Measurements from ENCODE around the gene MEMO1. TPM values are rescaled to one million over a fixed set of nuclear protein-coding genes. Genes with fewer than 3 reads are reported as not detected.

MEMO1 gene
- total and polyA plus RNA-seq, 4 experiments from 2014 or later, result 31.0 to 45.1 (median 42.3) TPM

GRCh38 chr2:31999438-31999837 is 11.4 kb downstream of the MEMO1 start:
- no peaks in the 10 kb centered on the region for H3K36me3 ChIP-seq (ENCODE audit: insufficient read depth, low read length)
- DNase-seq, result no peak
- peaks cover 40% of the 10 kb centered on the region for H3K4me1 ChIP-seq (ENCODE audit: insufficient read depth, low read length)
- ChIA-PET POLR2A (ENCODE audit: partially characterized antibody) (no interaction called here), CTCF (ENCODE audit: partially characterized antibody) (no interaction called here)
- Mint-ChIP-seq H3K4me1 (peaks cover 40 to 65% (median 52%) of the 10 kb centered on the region in 4 donors), H3K27ac (peak overlapping the region in 1 of 7 donors; percentile 9), H3K36me3 (peaks cover 3 to 4% of the 10 kb centered on the region in 2 donors), H3K9me3 (no peaks in the 10 kb centered on the region), H3K4me3 (peak overlapping the region in 1 of 8 donors; percentile 2), H3K27me3 (no peaks in the 10 kb centered on the region)
- H3K4me3 ChIP-seq (ENCODE audit: low read length in 2 of 2), result no peak overlapping the region
- no peaks in the 10 kb centered on the region for H3K9me3 ChIP-seq (ENCODE audit: control insufficient read depth in 1 of 2, low read length in 2 of 2)
- H3K27me3 ChIP-seq (ENCODE audit: insufficient read depth, low read length), result no peaks in the 10 kb centered on the region
- H3K27ac ChIP-seq (ENCODE audit: low read depth, low read length), result no peak overlapping the region
- intact Hi-C loops (cut with micrococcal nuclease), result no loop called here

GRCh38 chr2:31998731-31999383 is 12.0 kb downstream of the MEMO1 start:
- H3K27ac Mint-ChIP-seq, result peak overlapping the region in 5 of 7 donors; percentile 1 to 43 (median 21)
- ChIA-PET CTCF (ENCODE audit: partially characterized antibody) (no interaction called here), POLR2A (ENCODE audit: partially characterized antibody) (no interaction called here)
- H3K27ac ChIP-seq (ENCODE audit: low read depth, low read length), result no peak overlapping the region
- DNase-seq, result no peak
- H3K9me3 Mint-ChIP-seq, result no peaks in the 10 kb centered on the region
- peaks cover 3 to 4% of the 10 kb centered on the region in 2 donors for H3K36me3 Mint-ChIP-seq
- no peaks in the 10 kb centered on the region for H3K27me3 ChIP-seq (ENCODE audit: insufficient read depth, low read length)
- no peak overlapping the region for H3K4me3 ChIP-seq (ENCODE audit: low read length in 2 of 2)
- H3K4me1 Mint-ChIP-seq, result peaks cover 36 to 60% (median 47%) of the 10 kb centered on the region in 4 donors
- no peaks in the 10 kb centered on the region for H3K9me3 ChIP-seq (ENCODE audit: control insufficient read depth in 1 of 2, low read length in 2 of 2)
- intact Hi-C loops (cut with micrococcal nuclease), result no loop called here
- H3K27me3 Mint-ChIP-seq, result no peaks in the 10 kb centered on the region
- no peaks in the 10 kb centered on the region for H3K36me3 ChIP-seq (ENCODE audit: insufficient read depth, low read length)
- H3K4me1 ChIP-seq (ENCODE audit: insufficient read depth, low read length), result peaks cover 35% of the 10 kb centered on the region
- H3K4me3 Mint-ChIP-seq, result peak overlapping the region in 6 of 8 donors; percentile 7 to 54 (median 20)

- peaks cover 0 to 4% of the 10 kb centered on the region in 2 donors for H3K36me3 Mint-ChIP-seq
- POLR2A ChIA-PET (ENCODE audit: partially characterized antibody), result no interaction called here
- Histone ChIP-seq H3K4me3 (ENCODE audit: low read length in 2 of 2) (no peak overlapping the region), H3K9me3 (ENCODE audit: control insufficient read depth in 1 of 2, low read length in 2 of 2) (no peaks in the 10 kb centered on the region), H3K27me3 (ENCODE audit: insufficient read depth, low read length) (no peaks in the 10 kb centered on the region), H3K36me3 (ENCODE audit: insufficient read depth, low read length) (no peaks in the 10 kb centered on the region), H3K27ac (ENCODE audit: low read depth, low read length) (no peak overlapping the region), H3K4me1 (ENCODE audit: insufficient read depth, low read length) (peaks cover 33% of the 10 kb centered on the region)
- peaks cover 39 to 65% (median 51%) of the 10 kb centered on the region in 4 donors for H3K4me1 Mint-ChIP-seq
- CTCF ChIA-PET (ENCODE audit: partially characterized antibody), result no interaction called here
- H3K27ac Mint-ChIP-seq, result peak overlapping the region in 6 of 7 donors; percentile 0 to 77 (median 56)
- H3K9me3 Mint-ChIP-seq, result no peaks in the 10 kb centered on the region
- intact Hi-C loops (cut with micrococcal nuclease), result no loop called here
- DNase-seq, result no peak
- H3K4me3 Mint-ChIP-seq, result peak overlapping the region in 4 of 8 donors; percentile 0 to 12 (median 6)
- no peaks in the 10 kb centered on the region for H3K27me3 Mint-ChIP-seq
Measured at GRCh38 chr2:31997653-31998052, 13.2 kb downstream of the MEMO1 start.

GRCh38 chr2:31996571-31997150 is 14.1 kb downstream of the MEMO1 start:
- no peaks in the 10 kb centered on the region for H3K9me3 Mint-ChIP-seq
- no peak overlapping the region for H3K27ac ChIP-seq (ENCODE audit: low read depth, low read length)
- H3K27me3 ChIP-seq (ENCODE audit: insufficient read depth, low read length), result no peaks in the 10 kb centered on the region
- DNase-seq, result no peak
- H3K4me1 ChIP-seq (ENCODE audit: insufficient read depth, low read length), result peaks cover 39% of the 10 kb centered on the region
- H3K4me1 Mint-ChIP-seq, result peaks cover 42 to 71% (median 57%) of the 10 kb centered on the region in 4 donors
- ChIA-PET POLR2A (ENCODE audit: partially characterized antibody) (no interaction called here), CTCF (ENCODE audit: partially characterized antibody) (no interaction called here)
- no peaks in the 10 kb centered on the region for H3K9me3 ChIP-seq (ENCODE audit: control insufficient read depth in 1 of 2, low read length in 2 of 2)
- no peak overlapping the region for H3K4me3 Mint-ChIP-seq
- H3K27me3 Mint-ChIP-seq, result no peaks in the 10 kb centered on the region
- H3K36me3 ChIP-seq (ENCODE audit: insufficient read depth, low read length), result no peaks in the 10 kb centered on the region
- peak overlapping the region in 2 of 7 donors; percentile 18 to 38 for H3K27ac Mint-ChIP-seq
- peaks cover 3 to 4% of the 10 kb centered on the region in 2 donors for H3K36me3 Mint-ChIP-seq
- intact Hi-C loops (cut with micrococcal nuclease), result no loop called here
- no peak overlapping the region for H3K4me3 ChIP-seq (ENCODE audit: low read length in 2 of 2)

GRCh38 chr2:31992934-31993333 is 17.9 kb downstream of the MEMO1 start:
- no peak overlapping the region for H3K4me3 Mint-ChIP-seq
- no peak overlapping the region for H3K27ac ChIP-seq (ENCODE audit: low read depth, low read length)
- H3K4me1 Mint-ChIP-seq, result peaks cover 37 to 64% (median 44%) of the 10 kb centered on the region in 4 donors
- H3K27me3 Mint-ChIP-seq, result no peaks in the 10 kb centered on the region
- H3K36me3 ChIP-seq (ENCODE audit: insufficient read depth, low read length), result no peaks in the 10 kb centered on the region
- ChIA-PET POLR2A (ENCODE audit: partially characterized antibody) (no interaction called here), CTCF (ENCODE audit: partially characterized antibody) (no interaction called here)
- H3K9me3 Mint-ChIP-seq, result peaks cover 0 to 2% (median 0%) of the 10 kb centered on the region in 8 donors
- H3K4me1 ChIP-seq (ENCODE audit: insufficient read depth, low read length), result peaks cover 22% of the 10 kb centered on the region
- peak overlapping the region in 3 of 7 donors; percentile 23 to 57 (median 24) for H3K27ac Mint-ChIP-seq
- H3K9me3 ChIP-seq (ENCODE audit: control insufficient read depth in 1 of 2, low read length in 2 of 2), result no peaks in the 10 kb centered on the region
- no peaks in the 10 kb centered on the region for H3K27me3 ChIP-seq (ENCODE audit: insufficient read depth, low read length)
- peaks cover 2 to 8% of the 10 kb centered on the region in 2 donors for H3K36me3 Mint-ChIP-seq
- intact Hi-C loops (cut with micrococcal nuclease), result loop anchor here (2.0 kb wide), 1 partner anchor 16 kb away; no protein-coding TSS in a partner anchor
- no peak overlapping the region for H3K4me3 ChIP-seq (ENCODE audit: low read length in 2 of 2)
- no peak for DNase-seq

- H3K4me3 ChIP-seq (ENCODE audit: low read length in 2 of 2), result no peak overlapping the region
- no peaks in the 10 kb centered on the region for H3K36me3 ChIP-seq (ENCODE audit: insufficient read depth, low read length)
- no peaks in the 10 kb centered on the region for H3K27me3 Mint-ChIP-seq
- H3K4me1 ChIP-seq (ENCODE audit: insufficient read depth, low read length), result peaks cover 14% of the 10 kb centered on the region
- peaks cover 33 to 61% (median 42%) of the 10 kb centered on the region in 4 donors for H3K4me1 Mint-ChIP-seq
- no peak overlapping the region for H3K27ac Mint-ChIP-seq
- ChIA-PET CTCF (ENCODE audit: partially characterized antibody) (no interaction called here), POLR2A (ENCODE audit: partially characterized antibody) (interaction anchor here (0.5 kb wide), 1 partner anchor 10 kb away, joined by 3 read pairs; no protein-coding TSS in a partner anchor)
- no peaks in the 10 kb centered on the region for H3K9me3 ChIP-seq (ENCODE audit: control insufficient read depth in 1 of 2, low read length in 2 of 2)
- H3K27me3 ChIP-seq (ENCODE audit: insufficient read depth, low read length), result no peaks in the 10 kb centered on the region
- no peak for DNase-seq
- peaks cover 0 to 2% (median 0%) of the 10 kb centered on the region in 8 donors for H3K9me3 Mint-ChIP-seq
- H3K4me3 Mint-ChIP-seq, result no peak overlapping the region
- H3K27ac ChIP-seq (ENCODE audit: low read depth, low read length), result no peak overlapping the region
- H3K36me3 Mint-ChIP-seq, result peaks cover 3 to 8% of the 10 kb centered on the region in 2 donors
- intact Hi-C loops (cut with micrococcal nuclease), result loop anchor here (2.0 kb wide), 1 partner anchor 17 kb away; no protein-coding TSS in a partner anchor
Measured at GRCh38 chr2:31992025-31992579, 18.7 kb downstream of the MEMO1 start.

- Histone ChIP-seq H3K9me3 (ENCODE audit: control insufficient read depth in 1 of 2, low read length in 2 of 2) (no peaks in the 10 kb centered on the region), H3K27ac (ENCODE audit: low read depth, low read length) (no peak overlapping the region), H3K4me3 (ENCODE audit: low read length in 2 of 2) (no peak overlapping the region), H3K36me3 (ENCODE audit: insufficient read depth, low read length) (no peaks in the 10 kb centered on the region), H3K27me3 (ENCODE audit: insufficient read depth, low read length) (no peaks in the 10 kb centered on the region), H3K4me1 (ENCODE audit: insufficient read depth, low read length) (peaks cover 11% of the 10 kb centered on the region)
- H3K4me3 Mint-ChIP-seq, result no peak overlapping the region
- peaks cover 0 to 2% (median 0%) of the 10 kb centered on the region in 8 donors for H3K9me3 Mint-ChIP-seq
- peaks cover 4 to 8% of the 10 kb centered on the region in 2 donors for H3K36me3 Mint-ChIP-seq
- peaks cover 23 to 49% (median 33%) of the 10 kb centered on the region in 4 donors for H3K4me1 Mint-ChIP-seq
- POLR2A ChIA-PET (ENCODE audit: partially characterized antibody), result no interaction called here
- H3K27ac Mint-ChIP-seq, result no peak overlapping the region
- CTCF ChIA-PET (ENCODE audit: partially characterized antibody), result no interaction called here
- DNase-seq, result no peak
- H3K27me3 Mint-ChIP-seq, result no peaks in the 10 kb centered on the region
- intact Hi-C loops (cut with micrococcal nuclease), result no loop called here
Measured at GRCh38 chr2:31989946-31990345, 20.9 kb downstream of the MEMO1 start.

Measured in CD4-positive, alpha-beta memory T cell (primary cell).